ENCODE measurements around the gene GFRA1.

Gene GFRA1

GRCh38 chr10:116079355-116079754 is 193.7 kb downstream of the GFRA1 start:
- H3K36me3 ChIP-seq (ENCODE audit: insufficient read depth, low read length): no peaks in the 10 kb centered on the region
- H3K4me1 ChIP-seq (ENCODE audit: insufficient read depth, low read length): peaks cover 13% of the 10 kb centered on the region
- H3K9ac ChIP-seq (ENCODE audit: low read depth, low read length): no peak overlapping the region
- H3K9me3 ChIP-seq (ENCODE audit: control insufficient read depth, insufficient read depth, low read length): no peaks in the 10 kb centered on the region

- Histone ChIP-seq H3K36me3 (ENCODE audit: insufficient read depth, low read length) (no peaks in the 10 kb centered on the region), H3K4me1 (ENCODE audit: insufficient read depth, low read length) (peaks cover 13% of the 10 kb centered on the region), H3K9ac (ENCODE audit: low read depth, low read length) (no peak overlapping the region), H3K9me3 (ENCODE audit: control insufficient read depth, insufficient read depth, low read length) (no peaks in the 10 kb centered on the region)
These were observed 196.4 kb downstream of the GFRA1 start for GRCh38 chr10:116076621-116077020.

- Histone ChIP-seq H3K9me3 (ENCODE audit: control insufficient read depth, insufficient read depth, low read length) (no peaks in the 10 kb centered on the region), H3K36me3 (ENCODE audit: insufficient read depth, low read length) (no peaks in the 10 kb centered on the region), H3K4me1 (ENCODE audit: insufficient read depth, low read length) (no peaks in the 10 kb centered on the region), H3K9ac (ENCODE audit: low read depth, low read length) (no peak overlapping the region)
These were observed 199.5 kb downstream of the GFRA1 start for GRCh38 chr10:116073510-116073909.

GRCh38 chr10:116073001-116073400 is 200.0 kb downstream of the GFRA1 start:
- Histone ChIP-seq H3K9me3 (ENCODE audit: control insufficient read depth, insufficient read depth, low read length) (no peaks in the 10 kb centered on the region), H3K4me1 (ENCODE audit: insufficient read depth, low read length) (no peaks in the 10 kb centered on the region), H3K36me3 (ENCODE audit: insufficient read depth, low read length) (no peaks in the 10 kb centered on the region), H3K9ac (ENCODE audit: low read depth, low read length) (no peak overlapping the region)

GRCh38 chr10:116071453-116072148 is 201.4 kb downstream of the GFRA1 start:
- H3K4me1 ChIP-seq (ENCODE audit: insufficient read depth, low read length): no peaks in the 10 kb centered on the region
- no peak overlapping the region for H3K9ac ChIP-seq (ENCODE audit: low read depth, low read length)
- no peaks in the 10 kb centered on the region for H3K9me3 ChIP-seq (ENCODE audit: control insufficient read depth, insufficient read depth, low read length)
- no peaks in the 10 kb centered on the region for H3K36me3 ChIP-seq (ENCODE audit: insufficient read depth, low read length)

GRCh38 chr10:116070743-116071320 is 202.2 kb downstream of the GFRA1 start:
- H3K9ac ChIP-seq (ENCODE audit: low read depth, low read length): no peak overlapping the region

GRCh38 chr10:116069856-116070255 is 203.2 kb downstream of the GFRA1 start:
- Histone ChIP-seq H3K9me3 (ENCODE audit: control insufficient read depth, insufficient read depth, low read length) (no peaks in the 10 kb centered on the region), H3K36me3 (ENCODE audit: insufficient read depth, low read length) (no peaks in the 10 kb centered on the region), H3K9ac (ENCODE audit: low read depth, low read length) (no peak overlapping the region), H3K4me1 (ENCODE audit: insufficient read depth, low read length) (no peaks in the 10 kb centered on the region)

More at GRCh38 chr10:116070743-116071320, 202.2 kb downstream of the GFRA1 start:
- no peaks in the 10 kb centered on the region for H3K9me3 ChIP-seq (ENCODE audit: control insufficient read depth, insufficient read depth, low read length)
- H3K4me1 ChIP-seq (ENCODE audit: insufficient read depth, low read length): no peaks in the 10 kb centered on the region
- no peaks in the 10 kb centered on the region for H3K36me3 ChIP-seq (ENCODE audit: insufficient read depth, low read length)

GRCh38 chr10:116067825-116068224 is 205.2 kb downstream of the GFRA1 start:
- Histone ChIP-seq H3K4me1 (ENCODE audit: insufficient read depth, low read length) (no peaks in the 10 kb centered on the region), H3K9me3 (ENCODE audit: control insufficient read depth, insufficient read depth, low read length) (no peaks in the 10 kb centered on the region), H3K9ac (ENCODE audit: low read depth, low read length) (no peak overlapping the region), H3K36me3 (ENCODE audit: insufficient read depth, low read length) (no peaks in the 10 kb centered on the region)

- no peaks in the 10 kb centered on the region; the same call in 1 of the 2 replicates for H3K4me1 ChIP-seq (ENCODE audit: insufficient read depth, low read length)
- no peak overlapping the region for H3K9ac ChIP-seq (ENCODE audit: low read depth, low read length)
- H3K9me3 ChIP-seq (ENCODE audit: control insufficient read depth, insufficient read depth, low read length): no peaks in the 10 kb centered on the region
- H3K36me3 ChIP-seq (ENCODE audit: insufficient read depth, low read length): no peaks in the 10 kb centered on the region
These were observed 209.9 kb downstream of the GFRA1 start for GRCh38 chr10:116063107-116063506.

- Histone ChIP-seq H3K9me3 (ENCODE audit: control insufficient read depth, insufficient read depth, low read length) (no peaks in the 10 kb centered on the region), H3K4me1 (ENCODE audit: insufficient read depth, low read length) (no peaks in the 10 kb centered on the region; the same call in 1 of the 2 replicates), H3K36me3 (ENCODE audit: insufficient read depth, low read length) (no peaks in the 10 kb centered on the region), H3K9ac (ENCODE audit: low read depth, low read length) (no peak overlapping the region)
These were observed 212.1 kb downstream of the GFRA1 start for GRCh38 chr10:116060864-116061263.

GRCh38 chr10:116059320-116059719 is 213.7 kb downstream of the GFRA1 start:
- H3K4me1 ChIP-seq (ENCODE audit: insufficient read depth, low read length): peaks cover 3% of the 10 kb centered on the region; the same call in 1 of the 2 replicates
- H3K36me3 ChIP-seq (ENCODE audit: insufficient read depth, low read length): no peaks in the 10 kb centered on the region
- no peak overlapping the region for H3K9ac ChIP-seq (ENCODE audit: low read depth, low read length)
- H3K9me3 ChIP-seq (ENCODE audit: control insufficient read depth, insufficient read depth, low read length): no peaks in the 10 kb centered on the region

GRCh38 chr10:116056445-116057293 is 216.3 kb downstream of the GFRA1 start:
- H3K9me3 ChIP-seq (ENCODE audit: control insufficient read depth, insufficient read depth, low read length): no peaks in the 10 kb centered on the region
- no peaks in the 10 kb centered on the region for H3K36me3 ChIP-seq (ENCODE audit: insufficient read depth, low read length)
- H3K4me1 ChIP-seq (ENCODE audit: insufficient read depth, low read length): peaks cover 3% of the 10 kb centered on the region
- no peak overlapping the region for H3K9ac ChIP-seq (ENCODE audit: low read depth, low read length)

GRCh38 chr10:116055917-116056252 is 217.1 kb downstream of the GFRA1 start:
- Histone ChIP-seq H3K9me3 (ENCODE audit: control insufficient read depth, insufficient read depth, low read length) (no peaks in the 10 kb centered on the region), H3K9ac (ENCODE audit: low read depth, low read length) (no peak overlapping the region), H3K36me3 (ENCODE audit: insufficient read depth, low read length) (no peaks in the 10 kb centered on the region), H3K4me1 (ENCODE audit: insufficient read depth, low read length) (peaks cover 3% of the 10 kb centered on the region)

GRCh38 chr10:116055252-116055916 is 217.6 kb downstream of the GFRA1 start:
- Histone ChIP-seq H3K9ac (ENCODE audit: low read depth, low read length) (no peak overlapping the region), H3K4me1 (ENCODE audit: insufficient read depth, low read length) (peaks cover 3% of the 10 kb centered on the region), H3K9me3 (ENCODE audit: control insufficient read depth, insufficient read depth, low read length) (no peaks in the 10 kb centered on the region), H3K36me3 (ENCODE audit: insufficient read depth, low read length) (no peaks in the 10 kb centered on the region)

All from ES-I3 (cell line).